BE2C (cell line): ENCODE data around the gene ZKSCAN3.

ENCODE experiments used
- DNase-seq: peaks from one replicate; pipeline ENCODE4 v3.0.0-alpha.2; 2020
- H3K27me3 ChIP-seq: fragments of 250-450 bp; sonication (Bioruptor Pico); 2 replicates; pipeline ENCODE4 v1.5.1; 2020; ENCODE audit warnings: mild to moderate bottlenecking
- H3K36me3 ChIP-seq: fragments of 250-450 bp; sonication (Bioruptor Pico); 2 replicates; pipeline ENCODE4 v1.5.1; 2020; ENCODE audit warnings: mild to moderate bottlenecking
- H3K4me1 ChIP-seq: fragments of 250-450 bp; sonication (Bioruptor Pico); 2 replicates; pipeline ENCODE4 v1.5.1; 2020
- H3K4me3 ChIP-seq: 2 replicates; pipeline ENCODE4 v1.5.1; 2011; ENCODE audit warnings: low read depth, low read length
- H3K9me3 ChIP-seq: fragments of 250-450 bp; sonication (Bioruptor Pico); 2 replicates; pipeline ENCODE4 v1.5.1; 2020
- TF ChIP-seq, protein P1 (sequence below): IDR thresholded peaks from 2 replicates; pipeline ENCODE4 v1.5.1; 2012; ENCODE audit warnings: mild to moderate bottlenecking, low read depth, low read length

Gene ZKSCAN3

DNA sequence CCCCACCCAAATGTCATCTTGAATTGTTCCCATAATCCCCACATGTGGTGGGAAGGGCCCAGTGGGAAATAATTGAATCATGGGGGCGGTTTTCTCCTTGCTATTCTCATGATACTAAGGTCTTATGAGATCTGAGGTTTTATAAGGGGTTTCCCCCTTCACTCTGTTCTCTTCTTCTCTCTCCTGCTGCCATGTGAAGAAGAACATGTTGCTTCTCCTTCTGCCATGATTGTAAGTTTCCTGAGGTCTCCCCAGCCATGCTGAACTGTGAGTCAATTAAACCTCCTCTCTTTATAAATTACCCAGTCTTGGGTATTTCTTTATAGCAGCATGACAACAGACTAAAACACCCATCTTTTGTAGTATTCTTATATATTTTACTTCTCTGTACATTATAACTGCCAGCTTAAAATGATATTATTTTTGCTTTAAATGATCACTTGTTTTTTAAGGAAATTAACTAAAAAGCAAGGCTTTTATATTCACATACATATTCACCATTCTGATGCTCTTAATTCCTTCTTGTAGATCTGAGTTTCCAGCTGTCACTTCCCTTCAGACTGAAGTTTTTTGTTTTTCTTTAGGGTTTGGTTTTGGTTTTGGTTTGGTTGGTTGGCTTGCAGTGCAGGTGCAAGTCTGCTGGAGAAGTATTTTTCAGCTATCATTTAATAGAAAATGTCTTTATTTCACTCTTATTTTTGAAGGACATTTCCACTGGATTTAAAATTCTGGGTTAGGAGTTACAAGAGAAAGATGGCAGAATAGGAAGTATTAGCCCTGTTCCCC is 9.2 kb upstream of the ZKSCAN3 start:
- Histone ChIP-seq H3K4me3 (no peak overlapping the region), H3K4me1 (no peaks in the 10 kb centered on the region), H3K36me3 (no peaks in the 10 kb centered on the region), H3K9me3 (no peaks in the 10 kb centered on the region), H3K27me3 (peaks cover 5% of the 10 kb centered on the region)
- TF ChIP-seq, protein P1, sequence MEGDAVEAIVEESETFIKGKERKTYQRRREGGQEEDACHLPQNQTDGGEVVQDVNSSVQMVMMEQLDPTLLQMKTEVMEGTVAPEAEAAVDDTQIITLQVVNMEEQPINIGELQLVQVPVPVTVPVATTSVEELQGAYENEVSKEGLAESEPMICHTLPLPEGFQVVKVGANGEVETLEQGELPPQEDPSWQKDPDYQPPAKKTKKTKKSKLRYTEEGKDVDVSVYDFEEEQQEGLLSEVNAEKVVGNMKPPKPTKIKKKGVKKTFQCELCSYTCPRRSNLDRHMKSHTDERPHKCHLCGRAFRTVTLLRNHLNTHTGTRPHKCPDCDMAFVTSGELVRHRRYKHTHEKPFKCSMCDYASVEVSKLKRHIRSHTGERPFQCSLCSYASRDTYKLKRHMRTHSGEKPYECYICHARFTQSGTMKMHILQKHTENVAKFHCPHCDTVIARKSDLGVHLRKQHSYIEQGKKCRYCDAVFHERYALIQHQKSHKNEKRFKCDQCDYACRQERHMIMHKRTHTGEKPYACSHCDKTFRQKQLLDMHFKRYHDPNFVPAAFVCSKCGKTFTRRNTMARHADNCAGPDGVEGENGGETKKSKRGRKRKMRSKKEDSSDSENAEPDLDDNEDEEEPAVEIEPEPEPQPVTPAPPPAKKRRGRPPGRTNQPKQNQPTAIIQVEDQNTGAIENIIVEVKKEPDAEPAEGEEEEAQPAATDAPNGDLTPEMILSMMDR: no peak
- DNase-seq: no peak

DNA sequence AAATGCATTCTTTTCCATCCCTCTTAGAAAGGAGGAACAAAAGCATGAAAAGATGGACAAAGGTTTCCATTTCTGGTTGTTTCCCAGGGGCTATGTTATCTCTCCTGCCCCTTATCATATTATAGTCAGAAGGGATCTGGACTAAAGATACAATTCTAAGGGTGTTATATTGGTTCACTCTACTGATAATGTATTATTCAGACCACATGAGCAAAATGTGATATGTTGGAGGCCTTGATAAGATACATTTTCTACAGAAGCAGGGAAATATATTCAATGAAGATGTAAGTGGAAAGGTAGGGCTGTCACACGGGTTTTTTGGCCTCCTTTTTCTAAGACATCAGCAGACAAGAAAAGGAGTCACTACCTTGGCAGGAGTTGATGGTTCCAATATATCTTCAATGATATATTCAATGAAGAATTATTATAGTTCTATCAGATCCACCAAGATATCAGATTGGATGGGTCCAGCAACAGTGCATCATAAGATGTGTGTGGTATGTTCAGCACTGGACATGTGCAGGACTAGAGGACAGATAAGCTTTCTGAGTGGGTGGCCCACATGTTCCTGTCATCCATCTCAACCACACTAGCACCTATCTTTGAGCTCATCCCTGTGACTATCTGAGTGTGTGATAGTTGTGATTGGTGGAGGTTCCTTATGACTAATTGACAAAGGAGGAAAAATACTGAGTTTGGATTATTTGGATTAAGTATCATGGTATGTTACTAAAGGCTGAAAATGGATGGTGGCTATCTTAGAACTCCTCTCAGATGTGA is 5.7 kb upstream of the ZKSCAN3 start:
- TF ChIP-seq, protein P1: no peak
- no peaks in the 10 kb centered on the region for H3K36me3 ChIP-seq
- no peak for DNase-seq

DNA sequence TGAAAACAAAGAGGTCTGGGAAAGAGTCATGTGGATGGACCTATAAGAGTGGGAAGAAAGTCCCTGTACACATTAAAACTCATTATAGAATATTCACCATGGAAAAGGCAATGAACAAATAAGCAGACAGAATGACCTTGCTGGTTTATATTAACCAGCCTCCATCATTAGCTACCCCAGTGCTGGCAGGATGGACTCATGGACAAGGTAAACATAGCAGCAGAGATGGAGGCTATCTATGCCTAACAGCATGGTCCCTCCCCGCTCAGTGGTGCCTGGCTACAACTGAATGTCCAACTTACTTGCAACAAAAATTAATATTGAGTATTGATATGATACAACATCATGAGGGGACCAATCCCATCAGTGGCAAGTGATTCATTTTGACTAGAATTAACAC is 4.5 kb upstream of the ZKSCAN3 start:
- H3K9me3 ChIP-seq: no peaks in the 10 kb centered on the region
- TF ChIP-seq, protein P1: no peak
- no peak overlapping the region for H3K4me3 ChIP-seq
- no peaks in the 10 kb centered on the region for H3K36me3 ChIP-seq
- H3K27me3 ChIP-seq: peaks cover 20% of the 10 kb centered on the region
- DNase-seq: no peak
- no peaks in the 10 kb centered on the region for H3K4me1 ChIP-seq

More for the DNA sequence above, 5.7 kb upstream of the ZKSCAN3 start:
- Histone ChIP-seq H3K27me3 (peaks cover 20% of the 10 kb centered on the region), H3K9me3 (no peaks in the 10 kb centered on the region), H3K4me1 (no peaks in the 10 kb centered on the region), H3K4me3 (no peak overlapping the region)

DNA sequence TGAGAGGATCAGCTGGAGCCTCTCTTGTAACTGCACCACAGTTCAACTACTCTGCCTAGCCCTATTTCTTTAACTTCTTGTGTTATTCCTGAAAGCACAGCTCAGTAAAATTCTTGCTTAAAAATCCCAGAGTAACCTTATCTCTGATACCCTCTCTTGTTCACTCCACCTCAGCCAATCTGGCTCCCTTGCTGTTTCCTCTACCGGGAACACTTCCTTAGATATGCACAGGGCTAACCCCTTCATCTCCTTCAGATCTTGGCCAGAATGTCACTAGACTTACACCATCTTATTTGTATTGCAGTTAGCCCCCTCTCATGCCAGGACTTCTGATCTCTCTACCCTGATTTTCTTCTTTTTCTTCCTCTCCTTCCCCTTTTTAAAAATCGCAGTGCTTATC is 2.6 kb upstream of the ZKSCAN3 start:
- Histone ChIP-seq H3K4me1 (no peaks in the 10 kb centered on the region), H3K36me3 (no peaks in the 10 kb centered on the region), H3K4me3 (no peak overlapping the region), H3K9me3 (no peaks in the 10 kb centered on the region), H3K27me3 (peaks cover 20% of the 10 kb centered on the region)
- TF ChIP-seq, protein P1: no peak
- no peak for DNase-seq

DNA sequence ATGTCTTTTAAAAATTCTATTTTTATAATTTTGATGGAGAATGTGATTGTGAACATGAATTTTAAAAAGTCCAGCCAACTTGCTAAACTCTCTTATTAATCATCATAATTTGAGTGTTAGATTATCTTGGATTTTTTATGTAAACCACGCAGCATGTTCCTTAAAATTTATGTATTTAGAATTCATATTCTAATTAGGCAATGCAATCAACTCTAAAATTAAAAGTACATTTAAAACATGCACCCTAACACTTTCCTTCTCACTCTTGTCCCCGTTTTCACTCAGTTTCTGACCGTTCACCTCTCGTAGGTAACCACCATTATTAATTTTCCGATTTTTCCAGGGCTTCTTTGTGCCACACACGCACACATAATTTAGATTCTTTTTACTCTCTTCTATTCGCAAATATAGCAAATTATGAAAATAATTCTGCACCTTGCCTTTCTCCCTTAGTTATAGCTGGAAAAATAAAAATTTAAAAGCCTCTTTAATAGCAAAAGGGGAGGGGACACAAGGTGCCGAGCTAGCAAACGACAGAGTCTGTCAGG is 329 bp upstream of the ZKSCAN3 start:
- H3K9me3 ChIP-seq: no peaks in the 10 kb centered on the region
- peak overlapping the region; percentile 83 for H3K4me3 ChIP-seq
- TF ChIP-seq, protein P1: no peak

More for the DNA sequence above, 329 bp upstream of the ZKSCAN3 start:
- no peak for DNase-seq
- Histone ChIP-seq H3K36me3 (no peaks in the 10 kb centered on the region), H3K27me3 (peaks cover 20% of the 10 kb centered on the region), H3K4me1 (no peaks in the 10 kb centered on the region)
